ENCODE measurements around the gene SMOC1. TPM values are rescaled to one million over a fixed set of nuclear protein-coding genes. Genes with fewer than 3 reads are reported as not detected.

The SMOC1 gene
- total RNA-seq, 1 donor: under 0.01 TPM

DNA sequence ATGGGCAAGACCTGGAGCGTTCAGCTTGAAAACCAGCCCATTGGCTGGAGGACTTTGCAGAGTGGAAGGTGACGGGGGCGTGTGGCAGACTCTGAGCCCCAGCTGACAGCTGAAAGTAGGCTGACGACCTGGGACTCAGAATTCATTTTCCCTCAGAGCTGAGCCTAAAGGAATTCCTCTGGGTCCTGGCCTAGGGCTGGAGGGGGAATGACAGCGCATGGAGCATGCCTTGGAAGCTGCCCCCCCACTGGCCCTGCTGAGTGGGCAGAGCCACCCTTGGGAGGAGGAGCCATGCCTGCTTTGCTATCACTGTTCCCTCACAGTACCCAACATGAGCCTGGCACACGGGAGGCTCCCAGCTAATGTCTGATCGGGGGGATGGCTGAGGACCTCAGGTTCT is 25.4 kb upstream of the SMOC1 start:
- Histone ChIP-seq H3K9me3 (ENCODE audit: low read depth, low read length) (no peaks in the 10 kb centered on the region), H3K27me3 (ENCODE audit: insufficient read depth, low read length) (no peaks in the 10 kb centered on the region), H3K4me1 (ENCODE audit: insufficient read depth, low read length) (no peaks in the 10 kb centered on the region), H3K4me3 (ENCODE audit: low read length) (no peak overlapping the region)

DNA sequence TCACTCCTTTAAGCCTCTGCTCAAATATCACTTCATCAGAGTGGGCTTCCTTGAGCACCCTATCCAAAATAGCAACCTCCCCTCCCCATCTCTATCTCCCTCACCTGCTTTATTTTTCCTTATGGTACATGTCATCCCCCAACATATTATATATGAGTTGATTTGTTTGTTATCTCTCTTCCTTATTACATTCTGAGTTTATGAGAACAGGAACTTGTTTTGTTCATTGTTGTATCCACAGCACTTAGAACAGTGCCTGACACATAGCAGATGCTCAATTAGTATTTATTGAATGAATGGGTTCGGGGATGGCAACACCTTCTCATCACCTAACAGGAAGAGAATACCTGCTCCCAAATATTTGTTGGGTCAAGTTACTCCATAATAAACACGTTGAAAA is 24.6 kb upstream of the SMOC1 start:
- Histone ChIP-seq H3K4me3 (ENCODE audit: low read length) (no peak overlapping the region), H3K9me3 (ENCODE audit: low read depth, low read length) (no peaks in the 10 kb centered on the region), H3K27me3 (ENCODE audit: insufficient read depth, low read length) (no peaks in the 10 kb centered on the region), H3K4me1 (ENCODE audit: insufficient read depth, low read length) (no peaks in the 10 kb centered on the region)

- Histone ChIP-seq H3K9me3 (ENCODE audit: low read depth, low read length) (no peaks in the 10 kb centered on the region), H3K27me3 (ENCODE audit: insufficient read depth, low read length) (no peaks in the 10 kb centered on the region), H3K4me3 (ENCODE audit: low read length) (no peak overlapping the region), H3K4me1 (ENCODE audit: insufficient read depth, low read length) (no peaks in the 10 kb centered on the region)
These were observed 23.9 kb upstream of the SMOC1 start for GRCh38 chr14:69855180-69855832.

- Histone ChIP-seq H3K4me3 (ENCODE audit: low read length) (no peak overlapping the region), H3K4me1 (ENCODE audit: insufficient read depth, low read length) (no peaks in the 10 kb centered on the region), H3K27me3 (ENCODE audit: insufficient read depth, low read length) (no peaks in the 10 kb centered on the region), H3K9me3 (ENCODE audit: low read depth, low read length) (no peaks in the 10 kb centered on the region)
These were observed 20.4 kb upstream of the SMOC1 start for GRCh38 chr14:69858801-69859200.

DNA sequence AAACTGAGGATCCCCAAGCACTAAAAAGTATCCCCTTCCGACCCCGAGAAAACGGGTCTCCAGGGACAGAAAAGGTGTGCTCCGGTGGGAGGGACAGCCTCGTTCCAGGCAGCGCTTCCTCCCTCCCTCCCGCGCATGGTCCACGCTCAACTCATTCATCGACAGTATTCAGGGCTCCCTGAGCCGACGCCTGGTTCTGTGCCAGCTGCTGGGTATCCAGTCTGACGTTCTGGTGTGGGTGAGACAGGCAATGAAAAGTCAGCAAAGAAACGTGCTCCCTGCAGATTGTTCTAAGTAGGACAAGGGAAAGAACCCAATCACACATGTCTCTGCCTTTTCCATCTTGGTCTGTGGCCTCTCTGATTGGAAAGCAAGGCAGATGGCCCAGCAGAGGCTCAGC is 19.6 kb upstream of the SMOC1 start:
- Histone ChIP-seq H3K27me3 (ENCODE audit: insufficient read depth, low read length) (no peaks in the 10 kb centered on the region), H3K9me3 (ENCODE audit: low read depth, low read length) (no peaks in the 10 kb centered on the region), H3K4me3 (ENCODE audit: low read length) (no peak overlapping the region), H3K4me1 (ENCODE audit: insufficient read depth, low read length) (no peaks in the 10 kb centered on the region)

- H3K4me3 ChIP-seq (ENCODE audit: low read length): no peak overlapping the region
- H3K27me3 ChIP-seq (ENCODE audit: insufficient read depth, low read length): no peaks in the 10 kb centered on the region
These were observed 19.0 kb upstream of the SMOC1 start for GRCh38 chr14:69860221-69860620.

DNA sequence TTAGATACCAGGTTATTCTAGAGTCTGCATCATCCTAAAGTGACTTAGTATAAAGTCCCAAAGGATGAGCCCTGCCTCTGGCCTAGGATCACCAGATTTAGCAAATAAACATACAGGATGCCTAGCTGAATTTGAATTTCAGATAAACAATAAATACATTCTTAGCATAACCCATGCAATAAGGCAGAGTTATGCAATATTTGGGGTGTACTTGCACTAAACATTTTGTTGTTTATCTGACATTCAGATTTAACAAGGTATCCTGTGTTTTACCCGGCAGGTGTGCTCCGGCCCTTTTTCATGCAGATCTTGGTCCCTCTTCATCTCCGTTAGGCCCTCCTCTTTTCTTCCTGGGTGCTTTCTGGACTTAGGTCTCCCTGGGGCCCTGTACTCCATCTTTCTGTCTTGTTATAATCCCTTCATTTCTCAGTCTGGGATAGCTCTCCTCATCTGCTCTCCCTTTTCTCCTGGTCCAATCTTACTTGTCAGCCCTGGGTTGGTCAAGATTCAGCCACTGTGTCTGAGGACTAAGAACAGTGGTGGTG is 18.1 kb upstream of the SMOC1 start:
- no peak overlapping the region for H3K4me3 ChIP-seq (ENCODE audit: low read length)
- no peaks in the 10 kb centered on the region for H3K9me3 ChIP-seq (ENCODE audit: low read depth, low read length)
- H3K4me1 ChIP-seq (ENCODE audit: insufficient read depth, low read length): no peaks in the 10 kb centered on the region
- H3K27me3 ChIP-seq (ENCODE audit: insufficient read depth, low read length): no peaks in the 10 kb centered on the region

More at GRCh38 chr14:69860221-69860620, 19.0 kb upstream of the SMOC1 start:
- H3K9me3 ChIP-seq (ENCODE audit: low read depth, low read length): no peaks in the 10 kb centered on the region
- H3K4me1 ChIP-seq (ENCODE audit: insufficient read depth, low read length): no peaks in the 10 kb centered on the region

- no peaks in the 10 kb centered on the region for H3K4me1 ChIP-seq (ENCODE audit: insufficient read depth, low read length)
- H3K4me3 ChIP-seq (ENCODE audit: low read length): no peak overlapping the region
- no peaks in the 10 kb centered on the region for H3K9me3 ChIP-seq (ENCODE audit: low read depth, low read length)
- no peaks in the 10 kb centered on the region for H3K27me3 ChIP-seq (ENCODE audit: insufficient read depth, low read length)
These were observed 16.1 kb upstream of the SMOC1 start for GRCh38 chr14:69863083-69863482.

- Histone ChIP-seq H3K9me3 (ENCODE audit: low read depth, low read length) (no peaks in the 10 kb centered on the region), H3K4me1 (ENCODE audit: insufficient read depth, low read length) (no peaks in the 10 kb centered on the region), H3K27me3 (ENCODE audit: insufficient read depth, low read length) (peaks cover 11% of the 10 kb centered on the region), H3K4me3 (ENCODE audit: low read length) (no peak overlapping the region)
These were observed 13.4 kb upstream of the SMOC1 start for GRCh38 chr14:69865701-69866365.

DNA sequence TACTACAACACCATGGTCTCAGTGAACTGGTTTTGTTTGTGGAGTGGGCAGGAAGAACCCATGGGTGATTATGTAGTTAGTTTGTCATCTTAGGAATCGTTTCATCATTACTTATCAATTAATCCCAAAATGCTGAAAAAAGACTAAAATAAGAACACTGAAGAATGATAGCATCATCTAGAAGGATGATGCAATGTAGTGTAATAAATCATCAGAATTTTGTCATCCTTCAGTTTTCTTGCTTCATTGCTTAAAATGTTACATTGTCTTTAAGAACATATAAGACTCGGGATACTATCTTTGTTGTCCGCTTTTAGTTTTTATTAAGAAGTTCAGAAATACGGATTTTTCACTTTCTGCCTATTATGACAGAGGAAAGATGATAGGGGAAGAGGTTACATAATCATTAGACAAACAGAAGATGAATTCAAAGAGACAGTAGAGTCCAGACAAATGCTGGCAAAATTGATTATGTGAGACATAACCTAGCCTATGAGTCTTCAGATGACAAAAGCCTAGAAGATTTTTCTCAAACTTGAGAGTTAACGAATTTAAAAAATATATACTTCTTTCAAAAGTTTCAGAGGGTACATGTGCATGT is 10.8 kb upstream of the SMOC1 start:
- Histone ChIP-seq H3K4me1 (ENCODE audit: insufficient read depth, low read length) (no peaks in the 10 kb centered on the region), H3K4me3 (ENCODE audit: low read length) (no peak overlapping the region), H3K27me3 (ENCODE audit: insufficient read depth, low read length) (peaks cover 13% of the 10 kb centered on the region), H3K9me3 (ENCODE audit: low read depth, low read length) (no peaks in the 10 kb centered on the region)

DNA sequence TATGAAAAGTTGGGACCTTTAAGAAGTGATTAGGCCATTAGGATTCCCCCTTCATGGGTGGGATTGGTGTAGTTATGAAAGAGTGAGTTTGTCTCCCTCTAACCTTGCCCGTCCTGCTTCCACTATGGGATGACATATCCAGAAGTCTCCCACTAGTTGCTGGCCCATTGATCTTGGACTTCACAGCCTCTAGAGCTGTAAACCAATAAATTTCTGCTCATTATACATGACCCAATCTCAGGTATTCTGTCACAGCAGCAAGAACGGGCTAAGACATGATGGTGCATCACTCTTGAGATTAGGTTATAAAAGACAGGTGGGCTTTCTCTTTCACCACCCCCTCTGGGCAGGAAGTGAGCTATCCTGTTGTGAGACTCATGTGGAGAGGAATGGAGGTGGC is 8.6 kb upstream of the SMOC1 start:
- Histone ChIP-seq H3K27me3 (ENCODE audit: insufficient read depth, low read length) (peaks cover 13% of the 10 kb centered on the region), H3K4me3 (ENCODE audit: low read length) (no peak overlapping the region), H3K9me3 (ENCODE audit: low read depth, low read length) (no peaks in the 10 kb centered on the region), H3K4me1 (ENCODE audit: insufficient read depth, low read length) (no peaks in the 10 kb centered on the region)

DNA sequence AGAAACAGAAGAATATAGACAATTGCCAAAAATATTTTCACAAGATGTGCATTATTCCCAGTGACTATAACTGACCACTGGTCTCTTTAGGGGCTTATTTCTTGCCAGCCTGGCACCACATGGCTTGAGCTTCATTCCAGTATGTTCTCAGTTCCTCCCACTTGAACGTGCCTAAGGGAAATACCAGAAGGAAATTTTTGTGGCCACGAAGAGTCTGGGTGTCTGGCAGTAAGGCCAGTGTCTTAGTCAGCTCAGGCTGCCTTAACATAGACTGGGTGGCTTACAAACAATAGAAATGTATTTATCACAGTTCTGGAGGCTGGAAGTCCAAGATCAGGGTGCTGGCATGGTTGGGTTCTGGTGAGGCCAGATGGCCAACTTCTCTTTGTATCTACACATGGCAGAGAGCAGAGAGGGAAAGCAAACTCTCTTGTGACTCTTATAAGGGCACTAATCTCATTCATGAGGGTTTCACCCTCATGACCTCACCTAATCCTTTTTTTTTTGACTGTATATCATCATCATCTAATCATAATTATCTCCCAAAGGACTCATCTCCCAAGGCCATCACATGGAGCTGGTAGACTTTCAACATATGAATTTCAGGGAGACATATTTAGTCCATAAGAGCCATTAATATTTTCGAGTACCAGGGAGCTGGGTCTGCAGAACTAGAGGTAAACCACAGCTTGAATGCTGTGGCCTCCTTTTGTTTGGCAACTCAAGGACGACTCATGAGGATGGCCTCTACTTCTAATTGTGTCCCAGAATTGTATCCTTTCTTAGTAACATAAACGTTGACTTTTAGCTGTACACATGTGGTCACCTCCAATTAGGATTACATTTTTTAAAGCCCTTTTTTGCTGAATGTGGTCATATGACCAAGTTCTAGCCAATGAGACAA is 5.1 kb upstream of the SMOC1 start:
- Histone ChIP-seq H3K27me3 (ENCODE audit: insufficient read depth, low read length) (peaks cover 28% of the 10 kb centered on the region), H3K9me3 (ENCODE audit: low read depth, low read length) (no peaks in the 10 kb centered on the region), H3K4me1 (ENCODE audit: insufficient read depth, low read length) (no peaks in the 10 kb centered on the region), H3K4me3 (ENCODE audit: low read length) (no peak overlapping the region)

- Histone ChIP-seq H3K4me3 (ENCODE audit: low read length) (no peak overlapping the region), H3K9me3 (ENCODE audit: low read depth, low read length) (no peaks in the 10 kb centered on the region), H3K27me3 (ENCODE audit: insufficient read depth, low read length) (peaks cover 33% of the 10 kb centered on the region), H3K4me1 (ENCODE audit: insufficient read depth, low read length) (no peaks in the 10 kb centered on the region)
These were observed 2.9 kb upstream of the SMOC1 start for GRCh38 chr14:69876221-69876847.

DNA sequence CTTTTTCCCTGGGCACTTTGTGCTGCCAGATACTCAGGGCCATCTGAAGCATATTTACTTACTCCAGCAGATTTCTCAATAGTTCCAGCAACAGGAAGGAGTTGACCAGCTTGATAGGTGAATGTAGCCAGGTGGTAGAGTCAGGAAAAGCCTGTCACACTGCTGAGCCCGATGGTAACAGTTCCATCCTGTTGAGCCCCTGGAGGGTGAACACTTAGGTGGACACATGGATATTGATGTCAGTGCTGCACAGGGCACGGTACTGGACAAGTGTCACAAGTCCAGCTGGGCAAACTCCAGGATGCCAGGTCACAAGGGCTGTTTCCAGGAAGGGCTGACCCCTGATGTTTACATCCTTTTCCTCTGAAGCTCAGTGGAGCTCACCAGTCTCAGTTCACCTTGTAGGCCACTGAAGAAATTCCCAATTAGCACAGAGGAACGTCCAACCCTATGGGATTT is 2.3 kb upstream of the SMOC1 start:
- H3K27me3 ChIP-seq (ENCODE audit: insufficient read depth, low read length): peaks cover 35% of the 10 kb centered on the region
- H3K4me3 ChIP-seq (ENCODE audit: low read length): no peak overlapping the region
- no peaks in the 10 kb centered on the region for H3K4me1 ChIP-seq (ENCODE audit: insufficient read depth, low read length)
- H3K9me3 ChIP-seq (ENCODE audit: low read depth, low read length): no peaks in the 10 kb centered on the region
